ENCODE data around the gene PSMD8. TPM values are rescaled to one million over a fixed set of nuclear protein-coding genes. Genes with fewer than 3 reads are reported as not detected.

The PSMD8 gene
- total and polyA plus RNA-seq, 2 of the 8 experiments (the other 6 are each of a cell fraction or from before 2014, with no cell fraction given) = 170 to 486 TPM

DNA sequence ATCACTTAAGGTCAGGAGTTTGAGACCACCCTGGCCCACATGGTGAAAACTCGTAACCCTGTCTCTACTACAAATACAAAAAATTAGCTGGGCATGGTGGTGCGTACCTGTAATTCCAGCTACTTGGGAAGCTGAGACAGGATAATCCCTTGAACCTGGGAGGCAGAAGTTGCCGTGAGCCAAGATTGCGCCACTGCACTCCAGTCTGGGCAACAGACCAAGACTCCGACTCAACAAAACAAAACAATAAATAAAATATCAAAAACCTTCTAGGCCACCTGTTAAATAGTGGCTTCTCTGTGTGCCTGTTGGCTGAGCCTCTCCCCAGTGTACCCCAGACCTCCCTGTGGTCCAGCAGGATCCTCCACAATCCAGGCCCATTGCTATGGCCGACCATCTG is 3.3 kb upstream of the PSMD8 start (continued):
- TF ChIP-seq, protein P1, sequence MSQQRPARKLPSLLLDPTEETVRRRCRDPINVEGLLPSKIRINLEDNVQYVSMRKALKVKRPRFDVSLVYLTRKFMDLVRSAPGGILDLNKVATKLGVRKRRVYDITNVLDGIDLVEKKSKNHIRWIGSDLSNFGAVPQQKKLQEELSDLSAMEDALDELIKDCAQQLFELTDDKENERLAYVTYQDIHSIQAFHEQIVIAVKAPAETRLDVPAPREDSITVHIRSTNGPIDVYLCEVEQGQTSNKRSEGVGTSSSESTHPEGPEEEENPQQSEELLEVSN (IDR thresholded peaks at IDR 0.05) = no peak
- TF ChIP-seq RFX5 (IDR thresholded peaks at IDR 0.05; ENCODE audit: borderline replicate concordance, low read depth, low read length) (no peak), CBX5 (IDR thresholded peaks at IDR 0.05; ENCODE audit: low read depth, low read length) (no peak)
- TF ChIP-seq, protein P2, sequence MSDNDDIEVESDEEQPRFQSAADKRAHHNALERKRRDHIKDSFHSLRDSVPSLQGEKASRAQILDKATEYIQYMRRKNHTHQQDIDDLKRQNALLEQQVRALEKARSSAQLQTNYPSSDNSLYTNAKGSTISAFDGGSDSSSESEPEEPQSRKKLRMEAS (IDR thresholded peaks at IDR 0.05) = no peak

All from H1 (cell line).